Trophoblast cell (in vitro differentiated cells and primary cell): ENCODE measurements around the gene EVI5.

ENCODE experiments used
- DNase-seq, 2 donors: peaks; one replicate each; pipeline ENCODE4 v3.0.0-alpha.2; 2016
- H2AFZ ChIP-seq: 2 replicates; pipeline ENCODE4 v1.6.1; 2013; ENCODE audit warnings: low read length, moderate library complexity, mild to moderate bottlenecking; ENCODE audit not compliant: insufficient read depth, poor library complexity
- H2AK5ac ChIP-seq: 2 replicates; pipeline ENCODE4 v1.6.1; 2013; ENCODE audit warnings: mild to moderate bottlenecking, low read length
- H2BK120ac ChIP-seq: 2 replicates; pipeline ENCODE4 v1.6.1; 2013; ENCODE audit warnings: low read length, mild to moderate bottlenecking, moderate library complexity; ENCODE audit not compliant: insufficient read depth, poor library complexity
- H2BK12ac ChIP-seq: 2 replicates; pipeline ENCODE4 v1.6.1; 2013; ENCODE audit warnings: mild to moderate bottlenecking, low read length, moderate library complexity
- H2BK5ac ChIP-seq: 2 replicates; pipeline ENCODE4 v1.6.1; 2013; ENCODE audit warnings: low read length, low read depth, moderate library complexity, mild to moderate bottlenecking; ENCODE audit not compliant: poor library complexity
- H3K14ac ChIP-seq: 2 replicates; pipeline ENCODE4 v1.6.1; 2013; ENCODE audit warnings: mild to moderate bottlenecking, low read length
- H3K18ac ChIP-seq: 2 replicates; pipeline ENCODE4 v1.6.1; 2013; ENCODE audit warnings: mild to moderate bottlenecking, low read length
- H3K23ac ChIP-seq: 2 replicates; pipeline ENCODE4 v1.6.1; 2013; ENCODE audit warnings: low read length
- H3K27ac ChIP-seq: 2 replicates; pipeline ENCODE4 v1.5.1; 2013; ENCODE audit warnings: low read depth, mild to moderate bottlenecking, inconsistent platforms, low read length, moderate library complexity
- H3K27me3 ChIP-seq: 2 replicates; pipeline ENCODE4 v1.6.1; 2013; ENCODE audit warnings: inconsistent platforms, mild to moderate bottlenecking, low read length, moderate library complexity; ENCODE audit not compliant: insufficient read depth
- H3K36me3 ChIP-seq, 2 experiments: 1 replicate in 1 of 2; 2 replicates in 1 of 2; pipeline ENCODE4 v1.6.1; 2013; ENCODE audit warnings: low read length in 2 of 2, mild to moderate bottlenecking in 2 of 2, moderate library complexity in 1 of 2; ENCODE audit not compliant: insufficient read depth in 2 of 2, control insufficient read depth in 1 of 2
- H3K4ac ChIP-seq: 2 replicates; pipeline ENCODE4 v1.6.1; 2013; ENCODE audit warnings: low read depth, mild to moderate bottlenecking, low read length, moderate library complexity
- H3K4me1 ChIP-seq, 2 experiments: 1 replicate in 1 of 2; 2 replicates in 1 of 2; pipeline ENCODE4 v1.6.1; 2013; ENCODE audit warnings: low read length in 2 of 2, mild to moderate bottlenecking in 2 of 2, moderate library complexity in 1 of 2; ENCODE audit not compliant: insufficient read depth in 2 of 2, control insufficient read depth in 1 of 2
- H3K4me2 ChIP-seq: 2 replicates; pipeline ENCODE4 v1.6.1; 2013; ENCODE audit warnings: inconsistent platforms, mild to moderate bottlenecking, low read length, moderate library complexity
- H3K4me3 ChIP-seq: 2 replicates; pipeline ENCODE4 v1.5.1; 2013; ENCODE audit warnings: mild to moderate bottlenecking, low read depth, low read length, inconsistent platforms
- H3K79me1 ChIP-seq: one replicate; pipeline ENCODE4 v1.6.1; 2013; ENCODE audit warnings: low read length
- H3K79me2 ChIP-seq: 2 replicates; pipeline ENCODE4 v1.6.1; 2013; ENCODE audit warnings: low read length, mild to moderate bottlenecking; ENCODE audit not compliant: control insufficient read depth, insufficient read depth, poor library complexity
- H3K9ac ChIP-seq: 2 replicates; pipeline ENCODE4 v1.6.1; 2013; ENCODE audit warnings: mild to moderate bottlenecking, low read length
- H3K9me3 ChIP-seq: 2 replicates; pipeline ENCODE4 v1.6.1; 2013; ENCODE audit warnings: low read depth, mild to moderate bottlenecking, control low read depth, inconsistent platforms, low read length; ENCODE audit not compliant: insufficient read depth
- H4K12ac ChIP-seq: 2 replicates; pipeline ENCODE4 v1.6.1; 2013; ENCODE audit warnings: low read depth, mild to moderate bottlenecking, low read length, moderate library complexity
- H4K8ac ChIP-seq: 2 replicates; pipeline ENCODE4 v1.6.1; 2013; ENCODE audit warnings: low read depth, mild to moderate bottlenecking, low read length, moderate library complexity
- H4K91ac ChIP-seq: one replicate; pipeline ENCODE4 v1.6.1; 2013; ENCODE audit warnings: low read depth, mild to moderate bottlenecking, low read length, moderate library complexity
- WGBS: extraction: QIAGEN DNeasy Blood & Tissue Kit; methylation state at CpG from one replicate; pipeline ENCODE4 v1.1.7; 2013; ENCODE audit warnings: missing lambda C conversion rate; ENCODE audit not compliant: insufficient read length, insufficient coverage; ENCODE audit errors: extremely low coverage; 5-methylcytosine and 5-hydroxymethylcytosine counted together

The EVI5 gene

DNA sequence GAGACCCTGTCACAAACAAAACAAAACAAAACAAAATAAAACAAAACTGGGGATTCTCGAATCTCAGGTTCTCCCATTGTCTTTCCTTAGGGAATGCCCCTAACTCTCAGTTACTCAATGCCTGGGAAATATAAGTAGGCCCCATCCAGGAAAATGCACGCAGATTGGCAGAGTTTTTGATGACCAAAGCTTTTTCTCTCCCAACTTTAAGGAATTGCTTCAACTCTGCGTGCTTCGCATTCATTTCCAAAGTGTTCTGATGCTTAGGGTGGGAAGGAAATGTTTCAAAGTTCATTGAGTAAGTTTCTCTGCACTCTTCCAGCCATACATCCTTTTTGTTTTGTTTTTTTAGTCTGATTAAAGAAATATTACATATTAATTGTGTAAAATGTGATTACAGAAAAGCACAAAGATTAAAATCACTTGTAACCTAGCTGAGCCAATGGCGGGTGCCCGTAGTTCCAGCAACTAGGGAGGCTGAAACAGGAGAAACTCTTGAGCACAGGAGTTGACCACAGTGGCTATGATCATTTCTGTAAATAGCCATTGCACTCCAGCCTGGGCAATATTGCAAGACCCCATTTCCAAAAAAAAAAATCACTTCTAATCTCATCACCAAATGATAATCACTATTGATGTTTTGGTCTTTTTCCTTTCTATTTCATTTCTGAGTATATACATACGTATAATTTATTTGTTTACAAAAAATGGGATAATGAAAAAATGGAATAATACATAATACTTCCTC lies 18.4 kb upstream of the EVI5 start:
- no peak overlapping the region for H3K18ac ChIP-seq
- H3K9me3 ChIP-seq, result no peaks in the 10 kb centered on the region
- H4K91ac ChIP-seq, result peak overlapping the region; percentile 6
- peaks cover 0 to 2% of the 10 kb centered on the region in 2 experiments for H3K4me1 ChIP-seq
- no peak overlapping the region for H3K9ac ChIP-seq
- H2AFZ ChIP-seq, result no peak overlapping the region
- no peak overlapping the region for H3K4ac ChIP-seq
- no peaks in the 10 kb centered on the region for H3K36me3 ChIP-seq
- peak; percentile 19 to 61 for DNase-seq
- H2BK120ac ChIP-seq, result no peak overlapping the region
- WGBS, result no CpG with 5 or more reads among the region's 7 CpGs
- H3K4me2 ChIP-seq, result no peak overlapping the region
- H4K12ac ChIP-seq, result no peak overlapping the region
- H3K79me1 ChIP-seq, result peaks cover 1% of the 10 kb centered on the region
- no peak overlapping the region for H2BK5ac ChIP-seq
- no peak overlapping the region for H3K23ac ChIP-seq
- no peak overlapping the region for H3K27ac ChIP-seq
- H3K27me3 ChIP-seq, result no peaks in the 10 kb centered on the region
- H3K4me3 ChIP-seq, result no peak overlapping the region
- H3K14ac ChIP-seq, result no peak overlapping the region
- no peak overlapping the region for H2AK5ac ChIP-seq
- no peak overlapping the region for H2BK12ac ChIP-seq
- peaks cover 1% of the 10 kb centered on the region for H3K79me2 ChIP-seq
- no peak overlapping the region for H4K8ac ChIP-seq

DNA sequence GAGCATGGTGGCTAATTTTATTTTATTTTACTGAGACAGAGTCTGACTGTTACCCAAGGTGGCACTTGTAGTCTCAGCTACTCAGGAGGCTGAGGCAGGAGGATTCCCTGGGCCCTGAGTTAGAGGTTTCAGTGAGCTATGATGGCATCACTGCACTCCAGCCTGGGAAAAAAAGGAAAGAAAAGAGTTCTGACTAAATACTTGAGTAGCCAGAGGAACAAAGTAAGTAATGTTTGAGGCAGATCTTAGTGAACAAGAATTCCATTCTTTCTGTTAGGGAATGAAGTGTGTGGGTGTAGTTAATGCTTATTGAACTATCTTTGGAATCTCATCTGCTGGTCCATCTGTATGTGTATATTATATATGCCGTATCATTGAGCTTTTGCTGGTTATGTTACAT lies 13.1 kb upstream of the EVI5 start:
- no peak overlapping the region for H2AFZ ChIP-seq
- no peak overlapping the region for H3K14ac ChIP-seq
- no peak overlapping the region for H3K4ac ChIP-seq
- no peak overlapping the region for H3K4me3 ChIP-seq
- DNase-seq, result peak in 1 of 2 donors; percentile 51
- no peak overlapping the region for H3K18ac ChIP-seq
- no peak overlapping the region for H4K91ac ChIP-seq
- H3K36me3 ChIP-seq, result no peaks in the 10 kb centered on the region
- no peak overlapping the region for H2BK5ac ChIP-seq
- H2BK12ac ChIP-seq, result no peak overlapping the region
- H3K23ac ChIP-seq, result no peak overlapping the region
- H3K79me1 ChIP-seq, result no peaks in the 10 kb centered on the region
- H4K12ac ChIP-seq, result no peak overlapping the region
- WGBS, result no CpG with 5 or more reads among the region's 1 CpG
- H3K9me3 ChIP-seq, result no peaks in the 10 kb centered on the region
- H3K79me2 ChIP-seq, result no peaks in the 10 kb centered on the region
- H3K4me2 ChIP-seq, result no peak overlapping the region
- no peaks in the 10 kb centered on the region for H3K27me3 ChIP-seq
- no peak overlapping the region for H3K9ac ChIP-seq
- H4K8ac ChIP-seq, result no peak overlapping the region
- H3K27ac ChIP-seq, result no peak overlapping the region
- H2AK5ac ChIP-seq, result no peak overlapping the region
- no peak overlapping the region for H2BK120ac ChIP-seq
- no peaks in the 10 kb centered on the region for H3K4me1 ChIP-seq

DNA sequence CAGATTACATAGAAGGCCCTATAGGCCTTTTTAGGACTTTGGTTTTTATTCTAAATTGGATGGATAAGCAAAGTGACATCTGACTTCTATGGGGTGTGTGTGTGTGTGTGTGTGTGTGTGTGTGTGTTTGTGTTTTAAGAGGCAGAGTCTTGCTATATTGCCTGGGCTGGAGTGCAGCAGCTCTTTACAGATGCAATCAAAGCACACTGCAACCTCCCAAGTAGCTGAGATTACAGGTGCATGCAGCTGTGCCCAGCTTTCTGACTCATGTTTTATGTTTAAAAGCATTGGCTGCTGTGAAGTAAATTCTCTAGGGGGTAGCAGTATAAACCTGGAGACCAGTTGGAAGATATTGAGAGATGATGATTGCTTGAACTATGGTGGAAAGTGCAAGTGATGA lies 12.4 kb upstream of the EVI5 start:
- Histone ChIP-seq H4K91ac (no peak overlapping the region), H3K9ac (no peak overlapping the region)
- DNase-seq, result no peak

DNA sequence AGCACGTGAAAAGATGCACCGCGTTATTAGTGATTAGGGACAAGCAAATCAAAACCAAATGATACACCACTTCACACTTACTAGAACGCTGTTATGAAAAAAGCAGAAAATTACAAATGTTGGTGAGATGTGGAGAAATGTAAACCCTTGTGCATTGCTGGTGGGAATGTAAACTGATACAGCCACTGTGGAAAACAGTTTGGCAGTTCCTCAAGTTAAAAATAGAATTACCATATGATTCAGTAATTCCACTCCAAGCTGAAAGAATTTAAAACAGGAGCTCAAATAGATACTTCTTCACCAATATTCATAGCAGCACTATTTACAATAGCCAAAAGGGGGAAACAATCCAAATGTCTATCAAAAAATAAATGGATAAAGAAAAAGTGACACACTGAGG lies 10.3 kb upstream of the EVI5 start:
- Histone ChIP-seq H3K4me1 (no peaks in the 10 kb centered on the region), H3K27me3 (no peaks in the 10 kb centered on the region), H3K79me2 (no peaks in the 10 kb centered on the region), H3K4me2 (no peak overlapping the region), H3K18ac (no peak overlapping the region), H3K9me3 (no peaks in the 10 kb centered on the region), H4K12ac (no peak overlapping the region), H3K14ac (no peak overlapping the region), H3K27ac (no peak overlapping the region), H3K4me3 (no peak overlapping the region), H2AFZ (no peak overlapping the region), H3K4ac (no peak overlapping the region), H3K36me3 (no peaks in the 10 kb centered on the region), H4K8ac (no peak overlapping the region), H3K79me1 (no peaks in the 10 kb centered on the region), H2BK5ac (no peak overlapping the region), H3K23ac (no peak overlapping the region), H2BK120ac (no peak overlapping the region), H4K91ac (no peak overlapping the region), H3K9ac (no peak overlapping the region), H2BK12ac (no peak overlapping the region), H2AK5ac (no peak overlapping the region)
- DNase-seq, result no peak
- WGBS, result no CpG with 5 or more reads among the region's 4 CpGs

More for the DNA sequence above, 12.4 kb upstream of the EVI5 start:
- H4K12ac ChIP-seq, result no peak overlapping the region
- no peaks in the 10 kb centered on the region for H3K4me1 ChIP-seq
- H3K4ac ChIP-seq, result no peak overlapping the region
- no peaks in the 10 kb centered on the region for H3K79me2 ChIP-seq
- H3K18ac ChIP-seq, result no peak overlapping the region
- H3K14ac ChIP-seq, result no peak overlapping the region
- H3K4me3 ChIP-seq, result no peak overlapping the region
- H3K27ac ChIP-seq, result no peak overlapping the region
- no peaks in the 10 kb centered on the region for H3K36me3 ChIP-seq
- no peak overlapping the region for H2AK5ac ChIP-seq
- H3K4me2 ChIP-seq, result no peak overlapping the region
- H2BK120ac ChIP-seq, result no peak overlapping the region
- no peaks in the 10 kb centered on the region for H3K27me3 ChIP-seq
- H2BK12ac ChIP-seq, result no peak overlapping the region
- H3K23ac ChIP-seq, result no peak overlapping the region
- no peak overlapping the region for H2BK5ac ChIP-seq
- H3K79me1 ChIP-seq, result no peaks in the 10 kb centered on the region
- H3K9me3 ChIP-seq, result no peaks in the 10 kb centered on the region
- H2AFZ ChIP-seq, result no peak overlapping the region
- no peak overlapping the region for H4K8ac ChIP-seq
